ENCODE measurements around the gene ARMC9.

DNA sequence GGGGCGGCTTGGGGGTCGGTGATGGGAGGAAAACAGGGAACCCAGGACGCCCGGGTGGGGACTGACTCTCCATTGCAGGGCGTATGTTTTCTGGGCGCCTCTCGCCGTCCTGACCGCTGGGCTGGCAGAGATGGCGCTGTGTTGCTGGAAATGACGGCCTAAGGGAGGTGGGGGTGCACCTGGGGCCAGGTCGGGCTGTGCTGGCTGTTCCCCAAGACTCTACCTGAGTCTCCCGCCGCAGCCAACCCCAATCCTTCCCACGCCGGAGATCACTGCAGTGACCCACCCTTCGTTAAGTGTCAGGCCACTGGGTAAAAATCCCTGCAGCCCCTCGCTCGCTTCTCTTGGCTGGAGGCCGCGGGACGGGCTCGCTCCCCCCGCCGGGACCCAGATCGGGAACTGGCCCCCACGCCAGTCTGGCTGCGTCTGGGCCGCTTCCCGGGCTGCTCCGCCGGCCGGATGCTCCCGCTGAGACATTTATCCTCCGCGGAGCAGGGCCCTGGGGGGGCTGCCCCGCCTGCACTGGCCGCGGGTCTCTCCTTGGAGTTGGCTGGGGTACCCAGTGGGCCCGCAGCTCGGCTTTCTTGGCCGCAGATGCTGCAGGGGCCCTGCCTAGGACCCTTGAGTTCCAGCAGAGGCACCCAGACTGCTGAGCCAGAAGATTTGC, 7.8 kb upstream of the ARMC9 start:
- TF ChIP-seq EZH2phosphoT487 (IDR thresholded peaks at IDR 0.05; ENCODE audit: insufficient read depth, low read depth) = no peak
- TF ChIP-seq EZH2 (IDR thresholded peaks at IDR 0.05; ENCODE audit: insufficient read depth, poor library complexity, severe bottlenecking) = no peak
